CD4-positive, alpha-beta T cell treated with Interleukin-4 for 1 hour (primary cell): ENCODE data around the gene EXOC4.
"Not testable (repeated sequence)": the region's sequence is repeated elsewhere in the genome, so short reads cannot be mapped to it uniquely, and the experiment has no call there.

Experiments
- DNase-seq, 2 donors: peaks; one replicate each; pipeline ENCODE4 v3.0.0-alpha.2; 2020 to 2022

EXOC4 gene

DNA sequence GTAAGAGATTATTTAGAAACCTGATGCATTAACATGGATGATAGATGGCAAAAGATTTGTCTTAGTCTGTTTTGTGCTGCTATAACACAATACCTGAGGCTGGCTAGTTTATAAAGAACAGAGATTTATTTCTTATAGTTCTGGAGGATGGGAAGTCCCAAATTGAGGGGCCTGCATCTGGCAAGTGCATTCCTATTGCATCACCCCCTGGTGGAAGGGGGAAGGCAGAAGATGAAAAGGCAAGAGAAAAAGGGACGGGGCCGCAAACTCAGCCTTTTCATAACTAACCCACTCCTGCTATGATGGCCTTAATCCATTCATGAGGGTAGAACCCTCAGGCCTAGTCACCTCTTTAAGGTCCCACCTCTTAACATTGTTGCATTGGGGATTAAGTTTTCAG, 720.8 kb downstream of the EXOC4 start:
- DNase-seq, result no peak

DNA sequence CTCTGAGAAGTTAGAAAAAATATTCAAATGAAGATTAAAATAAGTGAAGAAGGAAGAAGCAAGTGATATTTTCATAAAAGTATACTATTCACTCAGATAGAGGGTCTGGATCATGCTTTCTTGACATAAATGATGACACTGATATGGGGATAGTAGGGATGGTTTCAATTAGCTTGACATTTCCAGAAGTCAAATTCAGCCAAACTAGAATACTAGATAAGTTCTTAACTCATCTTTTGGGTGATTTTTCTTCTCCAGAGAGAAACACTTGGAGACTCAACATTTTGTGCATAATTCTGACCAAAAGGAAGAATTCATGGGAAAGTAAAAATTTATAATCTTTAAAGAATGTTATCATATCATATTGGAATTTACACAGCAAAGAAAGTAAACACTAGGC, 722.3 kb downstream of the EXOC4 start:
- no peak for DNase-seq

DNA sequence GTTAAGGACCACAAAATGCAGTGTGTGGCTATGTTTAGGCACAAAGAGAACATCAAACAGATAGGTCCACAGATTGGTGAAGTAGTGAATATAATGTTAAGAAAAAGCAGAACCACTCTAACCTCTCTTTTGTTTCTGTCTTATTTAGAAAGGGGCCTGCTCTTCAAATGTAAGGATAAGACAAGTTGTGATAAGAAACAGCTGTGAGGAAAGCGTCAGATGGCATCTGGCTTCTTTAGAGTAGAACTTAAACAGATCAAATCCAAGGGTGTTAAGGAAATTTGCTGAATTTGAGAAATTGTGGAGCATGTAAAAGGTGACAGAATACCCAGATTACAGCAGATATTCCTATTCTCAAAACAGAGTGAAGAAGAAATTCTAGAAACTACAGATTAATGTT, 723.3 kb downstream of the EXOC4 start:
- DNase-seq, result no peak

DNA sequence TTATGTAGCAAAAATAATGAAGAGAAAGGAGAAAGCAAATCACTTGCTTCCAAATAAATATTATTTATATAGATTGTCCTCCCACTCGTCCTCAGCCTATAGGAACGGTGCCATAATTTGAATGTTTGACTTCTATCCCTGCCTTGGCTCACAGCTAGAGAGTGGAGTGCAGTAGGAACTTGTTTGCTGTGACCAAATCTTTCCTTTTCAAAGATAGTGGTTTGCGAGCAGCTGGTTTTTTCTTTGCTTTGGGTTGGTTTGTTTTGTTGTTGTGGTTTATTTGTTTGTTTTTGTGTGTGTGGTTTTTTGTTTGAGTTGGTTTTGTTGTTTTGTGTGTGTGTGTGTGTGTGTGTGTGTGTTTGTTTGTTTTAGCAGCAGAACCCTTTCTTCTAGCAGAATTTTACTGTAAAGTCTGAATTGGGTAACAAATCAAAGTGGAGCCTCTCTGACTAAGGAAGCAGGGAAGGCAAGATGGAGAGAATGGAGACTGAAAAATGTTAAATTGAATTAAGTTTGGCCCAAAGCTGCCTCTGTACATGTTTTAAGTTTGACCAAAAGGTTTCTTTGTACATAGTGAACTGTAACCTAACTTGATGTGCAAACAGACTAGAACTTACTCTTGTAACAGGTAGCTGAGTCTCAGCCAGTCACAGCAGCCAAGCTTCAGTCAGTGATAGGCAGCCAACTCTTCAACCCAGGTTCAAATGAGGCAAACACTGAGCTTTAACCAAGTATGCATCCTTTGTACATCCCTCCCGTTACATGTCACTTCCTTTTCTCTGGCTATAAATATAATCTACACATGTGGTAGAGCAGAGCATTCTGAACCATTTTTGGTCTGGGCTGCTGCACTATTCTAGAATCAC, 724.8 kb downstream of the EXOC4 start:
- DNase-seq, result no peak

DNA sequence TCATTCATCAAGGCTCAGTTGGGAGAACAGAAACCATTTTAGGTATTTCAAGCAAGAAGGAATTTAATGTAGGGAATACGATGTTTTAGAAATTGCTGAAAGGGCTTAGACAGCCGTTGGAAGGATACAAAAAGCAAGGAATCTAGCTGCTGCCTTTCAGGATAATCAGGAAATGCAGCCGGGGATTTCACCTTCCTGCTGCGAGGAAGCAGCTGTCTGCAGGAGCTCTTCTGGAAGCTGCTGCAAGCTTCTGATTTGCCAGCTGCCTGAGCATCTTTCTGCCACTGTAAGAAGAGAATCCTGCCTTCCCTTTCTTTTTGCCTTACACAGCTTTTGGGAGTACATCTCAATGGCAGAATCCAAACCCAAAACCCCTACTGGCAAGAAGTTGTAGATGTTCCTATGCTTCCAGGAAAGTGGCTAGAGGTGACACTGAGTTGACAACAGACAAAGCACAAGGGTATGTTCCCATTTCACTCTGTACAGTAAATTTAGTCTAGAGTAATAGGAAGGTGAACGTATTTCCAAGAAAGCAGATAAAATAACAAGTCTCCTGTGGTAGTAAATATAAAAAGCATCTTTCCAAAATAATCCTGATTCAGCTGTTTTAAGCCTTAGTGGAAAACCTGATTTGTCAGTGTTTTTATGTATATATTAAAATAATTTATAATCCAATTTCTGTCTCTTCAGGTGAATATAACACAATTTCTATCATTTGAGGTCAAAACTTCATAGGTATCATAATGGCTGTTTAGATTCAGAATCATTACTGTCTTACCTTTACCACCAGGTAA, 725.8 kb downstream of the EXOC4 start:
- DNase-seq, result no peak

DNA sequence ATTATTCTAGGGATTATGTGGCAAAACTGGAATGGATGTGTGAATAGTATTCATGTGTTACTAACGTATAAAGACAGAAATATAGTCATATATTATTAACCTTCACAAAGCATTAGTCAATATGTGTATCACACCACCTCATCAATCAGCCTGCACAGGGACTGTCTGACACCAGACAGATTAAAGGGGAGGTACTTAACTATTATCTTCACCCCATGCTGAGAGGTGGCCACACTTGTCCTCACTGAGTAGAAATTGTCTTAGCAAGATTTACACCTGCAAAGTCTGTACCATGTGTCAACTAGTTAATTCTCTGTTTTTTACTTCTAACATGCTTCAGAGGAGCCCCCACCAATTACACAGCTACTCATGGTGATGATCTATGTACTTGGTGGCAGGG, 727.9 kb downstream of the EXOC4 start:
- no peak for DNase-seq

DNA sequence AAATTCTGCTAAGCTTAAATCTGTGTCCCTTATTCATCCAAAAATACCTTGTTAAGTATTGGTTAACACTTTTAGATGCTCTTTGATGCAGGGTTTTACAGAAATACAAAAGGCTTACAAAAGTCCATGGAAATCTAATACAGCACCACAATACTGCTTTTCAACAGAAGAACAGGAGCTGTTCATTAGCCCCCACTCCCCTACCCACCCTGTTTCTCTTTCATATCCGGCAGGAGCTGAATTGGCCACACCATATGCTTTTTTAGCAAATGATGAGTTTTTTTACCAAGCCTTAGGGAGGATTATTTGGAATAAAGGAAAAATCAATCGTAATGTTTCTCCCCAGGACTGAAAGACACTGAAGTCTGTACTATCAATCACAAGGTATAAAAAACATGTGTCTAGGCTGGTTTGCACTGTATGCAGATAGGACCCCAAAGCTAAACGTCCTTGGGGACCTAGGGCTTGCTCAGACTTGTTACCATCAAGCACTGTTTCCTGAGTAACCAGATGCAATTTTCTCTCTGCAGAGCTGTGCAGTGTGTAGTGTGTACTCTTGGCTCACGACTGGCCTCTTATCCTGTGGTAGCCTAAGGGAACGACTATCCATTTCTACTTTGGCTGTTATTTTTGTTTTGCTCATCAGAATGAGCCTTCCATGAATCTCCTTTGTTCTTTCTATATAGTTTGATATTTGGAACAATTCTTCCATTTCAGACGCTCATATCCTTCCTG, 731.0 kb downstream of the EXOC4 start:
- no peak for DNase-seq

DNA sequence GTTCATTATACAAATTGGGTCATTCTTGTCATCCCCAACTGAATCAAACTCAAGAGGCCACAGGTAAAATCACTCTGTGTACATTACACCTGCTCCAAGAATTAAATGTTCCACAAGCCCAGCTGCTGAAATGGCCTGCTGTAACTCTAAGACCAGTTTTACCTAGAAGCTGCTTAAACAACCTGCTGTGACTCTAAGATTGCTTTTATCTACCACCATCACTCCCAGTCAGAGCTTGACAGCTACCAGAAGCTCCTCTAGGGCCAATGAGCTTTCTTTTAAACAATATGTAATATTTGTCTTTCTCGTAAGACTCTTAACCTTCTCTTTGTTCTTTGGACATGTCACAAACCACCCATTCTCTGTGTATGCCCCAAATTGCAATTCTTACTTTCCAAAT, 732.4 kb downstream of the EXOC4 start:
- DNase-seq, result no peak

DNA sequence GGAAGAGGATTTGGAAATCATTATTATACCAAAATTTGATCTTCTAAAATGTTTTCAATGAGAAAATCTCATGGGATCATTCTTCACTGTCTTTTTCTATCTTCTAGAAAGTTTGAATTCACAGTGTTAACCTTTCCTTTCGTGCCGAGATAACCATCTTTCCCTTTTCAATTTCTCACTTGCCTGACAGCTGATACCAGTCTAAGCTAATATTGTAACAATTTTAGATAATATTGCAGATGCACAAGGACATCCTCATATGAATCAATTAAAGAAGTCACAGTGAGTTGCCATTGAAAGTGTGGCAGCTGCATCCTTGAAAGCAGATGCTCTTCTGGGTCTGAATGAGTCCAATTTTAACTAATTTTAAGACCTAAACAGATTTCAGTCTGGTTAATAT, 734.7 kb downstream of the EXOC4 start:
- DNase-seq, result no peak

DNA sequence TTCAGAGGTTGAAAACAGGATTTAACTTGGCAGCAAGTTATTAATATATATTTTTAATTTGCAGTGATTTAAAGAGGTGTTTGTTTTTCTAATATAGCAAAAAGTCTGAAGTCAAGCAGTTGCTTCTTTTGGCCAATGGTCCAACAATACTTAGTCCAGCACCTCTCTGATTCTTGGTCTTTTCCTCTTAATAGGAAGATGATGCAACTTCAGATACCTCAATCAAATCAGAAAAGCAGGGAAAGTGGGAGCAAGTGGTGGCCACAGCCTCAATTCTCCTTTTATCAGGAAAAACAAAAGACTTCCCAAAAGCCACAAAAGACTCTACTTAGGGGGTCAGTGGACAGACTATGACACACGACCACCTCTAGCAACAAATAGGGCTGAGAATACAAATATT, 740.7 kb downstream of the EXOC4 start:
- DNase-seq, result no peak

DNA sequence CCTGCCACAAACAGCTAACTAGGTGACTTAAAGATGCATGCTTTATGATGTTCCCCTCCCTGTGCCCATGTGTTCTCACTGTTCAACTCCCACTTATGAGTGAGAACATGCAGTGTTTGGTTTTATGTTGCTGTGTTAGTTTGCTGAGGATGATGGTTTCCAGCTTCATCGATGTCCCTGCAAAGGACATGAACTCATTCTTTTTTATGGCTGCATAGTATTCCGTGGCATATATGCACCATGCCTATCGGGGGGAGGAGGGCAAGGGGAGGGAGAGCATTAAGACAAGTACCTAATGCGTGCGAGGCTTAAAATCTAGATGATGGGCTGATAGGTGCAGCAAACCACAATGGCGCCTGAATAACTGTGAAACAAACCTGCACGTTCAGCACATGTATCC, 741.2 kb downstream of the EXOC4 start:
- not testable (repeated sequence) for DNase-seq

DNA sequence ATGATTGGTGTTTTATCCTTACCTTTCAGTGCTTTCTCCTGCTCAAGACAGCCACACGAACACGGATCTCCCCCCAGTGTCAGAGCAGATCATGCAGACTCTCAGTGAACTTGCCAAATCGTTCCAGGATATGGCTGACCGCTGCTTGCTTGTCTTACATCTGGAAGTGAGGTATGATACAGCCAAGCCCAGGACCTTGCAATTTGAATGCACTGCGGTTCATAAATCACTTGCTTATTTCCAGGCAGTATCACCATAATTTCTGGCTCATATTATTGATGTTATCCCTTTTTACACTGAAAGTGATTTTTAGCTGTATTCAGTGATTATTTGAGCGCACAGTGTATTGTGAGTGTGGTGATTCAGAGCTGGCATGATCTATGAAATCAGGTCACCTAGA, 744.6 kb downstream of the EXOC4 start:
- DNase-seq, result no peak

DNA sequence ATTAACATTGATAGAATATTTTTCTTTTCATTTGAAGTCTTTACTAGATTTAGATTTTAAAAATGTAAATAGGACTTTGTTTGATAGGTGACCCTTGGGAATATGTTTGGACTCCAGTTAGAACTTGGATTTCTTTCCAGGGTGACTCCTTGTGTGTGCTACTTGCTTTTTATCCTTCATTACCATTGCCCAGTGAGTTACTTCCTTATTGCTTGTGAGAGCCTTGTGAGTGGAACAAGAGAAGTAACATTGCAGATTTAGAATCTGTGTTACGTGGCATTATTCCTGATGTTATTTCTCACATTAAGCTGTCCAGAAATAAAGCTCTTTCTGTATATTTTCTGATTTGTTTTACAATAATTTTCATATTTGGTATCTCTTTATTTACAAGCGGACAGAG, 746.3 kb downstream of the EXOC4 start:
- DNase-seq, result no peak

DNA sequence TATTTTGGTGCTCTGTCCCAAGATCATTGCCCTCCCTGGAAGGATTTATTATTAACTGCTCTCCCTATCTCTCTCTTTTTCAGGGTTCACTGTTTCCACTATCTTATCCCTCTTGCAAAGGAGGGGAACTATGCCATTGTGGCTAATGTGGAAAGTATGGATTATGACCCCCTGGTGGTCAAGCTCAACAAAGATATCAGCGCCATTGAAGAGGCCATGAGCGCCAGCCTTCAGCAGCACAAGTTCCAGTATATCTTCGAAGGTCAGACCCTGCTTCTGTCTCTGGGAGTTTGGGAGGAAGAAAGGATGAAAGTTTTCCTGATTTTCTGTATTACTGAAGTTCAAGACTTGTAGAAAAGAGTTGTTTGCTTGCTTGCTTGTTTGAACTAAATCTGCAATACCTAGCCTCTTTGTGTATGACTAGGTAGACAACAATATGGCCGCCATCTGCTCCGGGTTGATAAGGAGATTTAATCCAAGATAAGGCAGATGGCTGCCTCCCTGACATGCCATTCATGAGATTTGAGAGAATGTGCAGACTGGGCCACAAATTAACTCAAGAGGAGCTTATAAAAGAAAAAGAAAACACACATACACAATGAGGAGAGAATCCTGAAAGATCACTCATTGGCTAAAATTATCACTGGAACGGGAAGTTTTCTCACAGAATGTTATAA, 752.1 kb downstream of the EXOC4 start:
- no peak for DNase-seq

DNA sequence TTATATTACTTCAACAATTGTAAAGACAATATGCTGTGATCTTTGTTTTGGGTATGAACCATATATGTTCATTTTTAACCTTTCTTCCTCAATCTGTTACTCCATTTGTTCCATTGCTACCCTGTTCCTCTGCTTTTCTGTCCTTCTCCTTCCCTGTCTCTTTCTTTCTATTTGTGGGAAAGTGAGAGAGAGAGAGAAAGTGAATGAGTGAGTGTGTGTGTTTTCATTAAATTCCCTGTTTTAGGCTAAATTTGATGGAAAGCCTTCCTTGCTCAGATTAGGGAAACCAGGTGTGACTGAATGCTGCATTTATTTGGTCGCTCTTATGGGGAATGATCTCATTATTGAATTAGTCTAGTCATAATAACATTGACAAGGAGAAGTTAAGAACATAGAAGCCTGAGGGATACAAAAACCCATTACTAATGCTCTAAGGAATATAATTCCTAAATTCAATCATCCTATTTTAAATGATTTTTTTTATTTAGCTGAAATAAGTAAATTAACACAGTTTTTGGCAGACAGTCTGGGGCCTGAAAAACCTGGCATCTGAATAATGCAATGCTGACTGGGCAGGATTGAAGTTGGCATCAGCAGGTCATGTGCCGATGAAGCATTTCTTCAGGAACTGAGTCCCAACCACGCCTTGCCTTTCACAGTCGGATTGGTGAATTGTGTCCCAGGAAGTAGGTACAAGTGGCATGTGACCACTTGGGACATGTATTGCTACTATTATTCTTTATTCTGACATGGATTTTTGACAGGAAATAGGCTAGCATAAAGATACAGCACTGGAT, 756.6 kb downstream of the EXOC4 start:
- DNase-seq, result no peak

DNA sequence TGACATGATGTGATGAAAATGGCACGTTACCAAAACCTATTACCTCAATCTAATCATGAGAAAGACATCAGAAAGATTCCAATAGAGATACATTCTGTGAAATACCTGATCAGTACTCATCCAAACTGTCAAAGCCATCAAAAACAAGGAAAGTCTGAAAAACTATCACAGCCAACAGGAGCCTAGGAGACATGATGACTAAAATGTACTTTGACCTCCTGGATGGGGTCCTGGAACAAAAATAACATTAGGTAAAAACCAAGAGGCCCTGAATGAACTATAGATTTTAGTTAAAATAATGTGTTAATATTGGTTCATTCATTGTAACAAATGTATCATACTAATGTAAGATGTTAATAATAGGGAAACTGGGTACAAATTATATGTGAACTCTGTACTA, 760.4 kb downstream of the EXOC4 start:
- no peak for DNase-seq

DNA sequence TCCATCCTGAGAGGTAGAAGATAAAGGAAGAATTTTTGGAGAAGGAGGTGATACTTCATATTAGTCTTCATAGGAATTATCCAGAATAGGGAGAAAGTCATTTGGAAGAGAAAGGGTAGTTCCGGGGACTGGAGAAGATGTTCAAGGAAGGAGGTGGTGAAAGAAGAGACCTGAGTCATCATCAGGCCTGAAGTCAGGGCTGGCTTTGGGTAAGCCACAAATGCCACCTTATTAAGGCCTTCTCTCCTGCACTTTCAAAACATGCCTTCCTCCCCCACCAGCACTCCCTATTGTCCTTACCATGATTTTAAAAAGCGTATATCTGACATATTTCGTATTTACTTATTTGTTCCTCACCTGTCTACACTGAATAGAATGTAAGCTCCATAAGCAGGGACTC, 762.1 kb downstream of the EXOC4 start:
- DNase-seq, result no peak

DNA sequence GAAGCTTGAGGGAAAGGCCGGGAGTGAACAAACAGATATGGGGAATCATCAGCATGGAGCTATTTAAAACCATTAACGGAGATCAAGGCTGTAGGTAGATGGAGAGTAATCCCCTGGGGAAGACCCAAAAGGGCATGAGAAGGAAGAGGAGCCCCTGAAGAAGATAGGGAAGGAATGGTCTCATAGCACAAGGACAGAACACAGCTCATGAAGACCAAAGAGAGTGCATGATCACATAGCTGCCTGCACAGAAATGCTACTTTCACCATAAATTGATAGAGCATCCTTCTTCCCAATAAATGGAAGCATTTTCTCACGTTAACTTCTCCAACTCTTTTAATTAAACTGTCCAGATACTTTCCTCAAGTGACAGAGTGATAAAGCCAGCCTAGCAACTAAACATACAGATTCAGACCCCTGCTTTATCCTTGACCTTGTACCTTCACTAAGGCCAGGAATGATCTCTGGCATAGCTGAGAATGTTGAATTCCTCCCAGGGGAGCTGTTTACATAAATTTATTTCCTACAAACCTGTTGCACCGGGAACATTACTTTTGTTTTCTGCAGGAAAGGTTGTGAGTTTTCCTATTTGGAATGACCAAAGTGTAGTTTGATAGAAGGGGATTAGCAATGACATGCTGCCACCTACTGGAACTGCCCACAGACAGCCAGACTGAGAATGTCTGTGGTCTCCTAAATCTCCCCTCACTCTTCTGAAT, 763.5 kb downstream of the EXOC4 start:
- no peak for DNase-seq

DNA sequence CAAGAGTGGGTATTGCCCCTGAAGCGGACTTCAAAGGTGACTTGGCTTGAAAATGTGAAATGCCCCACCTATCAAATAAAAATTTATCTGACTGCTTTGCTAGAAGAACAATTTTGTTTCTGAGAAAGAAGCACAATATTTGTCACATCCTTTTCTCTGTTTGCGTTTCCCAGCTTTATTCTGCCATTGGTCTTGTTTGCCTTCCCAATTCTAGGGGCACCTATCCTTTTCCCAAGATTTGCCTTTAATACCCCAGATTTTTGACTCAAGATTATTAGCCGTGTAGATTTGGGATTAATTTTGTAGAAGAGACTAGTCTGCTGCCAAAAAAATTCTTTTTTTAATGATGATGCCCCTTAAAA, 764.0 kb downstream of the EXOC4 start:
- no peak for DNase-seq

DNA sequence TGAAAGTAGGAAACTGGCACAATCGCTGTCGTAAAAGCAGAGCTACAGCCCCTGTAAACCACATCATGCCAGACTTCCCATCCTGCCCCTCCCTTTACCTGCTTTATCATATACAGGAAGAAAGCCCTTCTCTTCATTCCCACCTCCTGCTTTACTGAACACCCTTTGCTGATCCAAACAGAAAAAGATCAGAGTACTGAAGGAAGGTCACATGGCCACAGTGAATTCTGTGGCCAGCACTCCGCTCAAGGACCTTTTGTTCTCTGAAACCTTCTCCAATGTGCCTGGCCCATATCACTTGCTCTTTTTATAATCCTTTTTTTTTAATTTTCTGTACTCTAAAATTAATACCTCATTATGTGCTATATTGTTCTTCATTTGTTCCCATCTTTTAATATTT, 765.4 kb downstream of the EXOC4 start:
- no peak for DNase-seq

DNA sequence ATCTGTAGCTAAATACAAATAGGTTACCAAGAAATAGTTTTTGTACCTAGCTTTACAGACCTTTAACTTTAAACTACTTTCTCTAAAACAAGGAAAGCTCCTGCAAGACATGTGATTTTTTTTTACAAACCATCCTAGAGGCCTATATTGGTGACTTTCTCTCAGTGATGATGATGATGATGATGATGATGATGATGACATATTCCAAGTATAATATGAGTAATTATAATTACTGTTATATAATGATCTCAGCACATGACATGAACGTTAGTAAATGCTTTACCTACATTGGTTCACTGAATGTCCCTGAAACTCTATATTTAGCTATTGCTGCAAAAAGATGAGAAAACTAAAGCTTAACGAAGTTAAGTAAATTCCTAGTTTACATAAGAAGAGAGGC, 766.4 kb downstream of the EXOC4 start:
- DNase-seq, result no peak

DNA sequence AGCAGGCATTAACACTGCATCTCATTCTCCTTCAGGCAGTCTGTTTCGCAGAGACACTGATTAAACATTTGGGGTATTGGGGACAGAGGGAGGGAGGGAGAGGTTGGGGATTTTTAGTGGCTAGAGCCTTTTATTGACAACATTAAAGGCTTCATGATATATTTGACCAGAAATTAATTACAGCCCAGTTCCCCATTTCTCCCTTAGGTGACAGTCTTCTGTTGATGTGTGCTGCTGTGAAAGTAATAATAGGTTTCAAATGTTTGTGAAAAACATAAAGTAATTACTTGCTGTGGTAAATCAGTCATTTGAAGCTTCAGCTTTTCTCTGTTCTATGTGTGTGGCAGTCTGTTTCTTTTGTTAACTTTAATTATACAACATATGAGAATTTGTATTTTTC, 769.0 kb downstream of the EXOC4 start:
- no peak for DNase-seq
